CD8-positive, alpha-beta memory T cell (primary cell): Measurements from ENCODE around the gene ZNF606. TPM values are rescaled to one million over a fixed set of nuclear protein-coding genes. Genes with fewer than 3 reads are reported as not detected.

Experiments used
- CTCF ChIA-PET: fragments of 350-600 bp; sonication (Branson Sonifier 250); formaldehyde crosslinking; loops from one replicate; lab custom pipeline; 2021; ENCODE audit warnings: antibody characterized with exemption; lab: Charles Lee
- POLR2A ChIA-PET: fragments of 350-600 bp; sonication (Branson Sonifier 250); formaldehyde crosslinking; loops from one replicate; lab custom pipeline; 2021; ENCODE audit warnings: antibody characterized with exemption; lab: Charles Lee
- DNase-seq, 5 donors: peaks; one replicate each; pipeline versions ENCODE4 v3.0.0 to v3.0.0-alpha.2; 2020 to 2022; ENCODE audit warnings: mixed read lengths in 1 of 5
- H3K27ac ChIP-seq: one replicate; pipeline ENCODE4 v1.7.0; 2013; ENCODE audit warnings: low read depth, mild to moderate bottlenecking, low read length, moderate library complexity
- H3K27me3 ChIP-seq: 2 replicates; pipeline ENCODE4 v1.7.0; 2013; ENCODE audit warnings: low read length, mild to moderate bottlenecking; ENCODE audit not compliant: insufficient read depth, poor library complexity, severe bottlenecking
- H3K36me3 ChIP-seq: 2 replicates; pipeline ENCODE4 v1.7.0; 2013; ENCODE audit warnings: mild to moderate bottlenecking, low read length, moderate library complexity; ENCODE audit not compliant: insufficient read depth
- H3K4me1 ChIP-seq: 2 replicates; pipeline ENCODE4 v1.7.0; 2013; ENCODE audit warnings: mild to moderate bottlenecking, low read length, moderate library complexity; ENCODE audit not compliant: insufficient read depth
- H3K4me3 ChIP-seq: 2 replicates; pipeline ENCODE4 v1.7.0; 2013; ENCODE audit warnings: mild to moderate bottlenecking, low read length
- H3K9me3 ChIP-seq: 2 replicates; pipeline ENCODE4 v1.7.0; 2013; ENCODE audit warnings: mild to moderate bottlenecking, low read length
- H3K27ac Mint-ChIP-seq, 8 donors: one replicate each; pipeline ENCODE4 v1.8.0; 2020 to 2021; ENCODE audit warnings: mixed read lengths in 8 of 8, mild to moderate bottlenecking in 6 of 8, inconsistent platforms in 3 of 8, moderate library complexity in 3 of 8
- H3K27me3 Mint-ChIP-seq, 2 donors: one replicate each; pipeline ENCODE4 v1.8.0; 2020 to 2021; ENCODE audit warnings: mixed read lengths in 2 of 2, mild to moderate bottlenecking in 1 of 2, moderate library complexity in 1 of 2
- H3K36me3 Mint-ChIP-seq, 3 donors: one replicate each; pipeline ENCODE4 v1.8.0; 2020 to 2021; ENCODE audit warnings: mixed read lengths in 3 of 3, inconsistent platforms in 1 of 3, mild to moderate bottlenecking in 1 of 3
- H3K4me1 Mint-ChIP-seq, 3 donors: one replicate each; pipeline ENCODE4 v1.8.0; 2020 to 2021; ENCODE audit warnings: mixed read lengths in 3 of 3, inconsistent platforms in 1 of 3, mild to moderate bottlenecking in 1 of 3
- H3K4me3 Mint-ChIP-seq, 7 donors: one replicate each; pipeline ENCODE4 v1.8.0; 2020 to 2021; ENCODE audit warnings: mixed read lengths in 7 of 7, mild to moderate bottlenecking in 6 of 7, moderate library complexity in 4 of 7, inconsistent platforms in 2 of 7
- H3K9me3 Mint-ChIP-seq, 5 donors: one replicate each; pipeline ENCODE4 v1.8.0; 2020 to 2022; ENCODE audit warnings: mixed read lengths in 5 of 5, mild to moderate bottlenecking in 3 of 5, moderate library complexity in 2 of 5, inconsistent platforms in 1 of 5
- polyA plus RNA-seq: library from polyadenylated mRNA; unstranded; fragments of 300-500 nt; fragmentation: Illumina TruSeq; gene quantifications from one replicate; pipeline ENCODE4 v1.2.3, GENCODE V29; 2021
- total RNA-seq, 2 experiments: library from RNA; stranded (reverse); gene quantifications; one replicate each; pipeline ENCODE4 v1.2.3, GENCODE V29; 2021

The ZNF606 gene
- total and polyA plus RNA-seq, 3 experiments from 2014 or later, result 3.9 to 8.7 (median 8.2) TPM

GRCh38 chr19:57947419-57948134 lies 55.0 kb downstream of the ZNF606 start, which contains the start of gene ZNF256:
TSS of gene ZNF256 (minus strand) at chr19:57947706. CDS start at chr19:57947474, 232 bp downstream.
- POLR2A ChIA-PET, result interaction anchor here (0.6 kb wide), 1 partner anchor 238 kb away, joined by 4 read pairs; the partner anchor contains the start of gene ZNF154
- no peaks in the 10 kb centered on the region for H3K27me3 ChIP-seq
- H3K27ac ChIP-seq, result peak within 1 kb of the TSS; percentile 64
- H3K4me1 ChIP-seq, result peaks cover 11% of the 10 kb centered on the region
- H3K36me3 Mint-ChIP-seq, result peaks cover 37 to 51% (median 44%) of the 10 kb centered on the region in 3 donors
- H3K27me3 Mint-ChIP-seq, result peaks cover 0 to 3% of the 10 kb centered on the region in 2 donors
- CTCF ChIA-PET, result no interaction called here
- peaks cover 19 to 31% (median 25%) of the 10 kb centered on the region in 3 donors for H3K4me1 Mint-ChIP-seq
- H3K9me3 Mint-ChIP-seq, result peaks cover 25 to 64% (median 47%) of the 10 kb centered on the region in 5 donors
- peaks cover 15% of the 10 kb centered on the region for H3K9me3 ChIP-seq
- H3K4me3 Mint-ChIP-seq, result peak within 1 kb of the TSS; percentile 93 to 97 (median 96)
- peak within 1 kb of the TSS; percentile 77 to 96 (median 94) for H3K27ac Mint-ChIP-seq
- peak; percentile 72 to 91 (median 82) for DNase-seq
- peaks cover 17% of the 10 kb centered on the region for H3K36me3 ChIP-seq
- H3K4me3 ChIP-seq, result peak within 1 kb of the TSS; percentile 75

- H3K4me3 ChIP-seq, result peak overlapping the region; percentile 75
- H3K9me3 Mint-ChIP-seq, result peaks cover 30 to 66% (median 52%) of the 10 kb centered on the region in 5 donors
- peaks cover 21% of the 10 kb centered on the region for H3K9me3 ChIP-seq
- peaks cover 42 to 57% (median 49%) of the 10 kb centered on the region in 3 donors for H3K36me3 Mint-ChIP-seq
- peak overlapping the region; percentile 93 to 97 (median 96) for H3K4me3 Mint-ChIP-seq
- peaks cover 19 to 31% (median 25%) of the 10 kb centered on the region in 3 donors for H3K4me1 Mint-ChIP-seq
- DNase-seq, result no peak
- peak overlapping the region in 7 of 8 donors; percentile 20 to 96 (median 88) for H3K27ac Mint-ChIP-seq
- peaks cover 11% of the 10 kb centered on the region for H3K4me1 ChIP-seq
- CTCF ChIA-PET, result no interaction called here
- H3K36me3 ChIP-seq, result peaks cover 22% of the 10 kb centered on the region
- H3K27me3 Mint-ChIP-seq, result peaks cover 0 to 3% of the 10 kb centered on the region in 2 donors
- POLR2A ChIA-PET, result no interaction called here
- H3K27me3 ChIP-seq, result no peaks in the 10 kb centered on the region
- peak overlapping the region; percentile 64 for H3K27ac ChIP-seq
Measured at GRCh38 chr19:57947088-57947418, 55.6 kb downstream of the ZNF606 start.

- no peak for DNase-seq
- Mint-ChIP-seq H3K27ac (peak overlapping the region in 6 of 8 donors; percentile 20 to 94 (median 71)), H3K4me3 (peak overlapping the region; percentile 77 to 97 (median 96)), H3K27me3 (peaks cover 0 to 3% of the 10 kb centered on the region in 2 donors), H3K4me1 (peaks cover 19 to 31% (median 25%) of the 10 kb centered on the region in 3 donors), H3K9me3 (peaks cover 36 to 68% (median 54%) of the 10 kb centered on the region in 5 donors), H3K36me3 (peaks cover 50 to 58% (median 57%) of the 10 kb centered on the region in 3 donors)
- Histone ChIP-seq H3K27me3 (no peaks in the 10 kb centered on the region), H3K9me3 (peaks cover 28% of the 10 kb centered on the region), H3K36me3 (peaks cover 30% of the 10 kb centered on the region), H3K27ac (no peak overlapping the region), H3K4me1 (peaks cover 11% of the 10 kb centered on the region), H3K4me3 (peak overlapping the region; percentile 75)
- CTCF ChIA-PET, result no interaction called here
- POLR2A ChIA-PET, result no interaction called here
Measured at GRCh38 chr19:57946316-57946715, 56.3 kb downstream of the ZNF606 start.

- ChIA-PET CTCF (no interaction called here), POLR2A (no interaction called here)
- Histone ChIP-seq H3K9me3 (peaks cover 40% of the 10 kb centered on the region), H3K36me3 (peaks cover 36% of the 10 kb centered on the region), H3K27me3 (no peaks in the 10 kb centered on the region), H3K4me1 (peaks cover 7% of the 10 kb centered on the region), H3K4me3 (no peak overlapping the region), H3K27ac (no peak overlapping the region)
- H3K4me1 Mint-ChIP-seq, result peaks cover 10 to 20% (median 15%) of the 10 kb centered on the region in 3 donors
- no peak for DNase-seq
- peaks cover 63 to 90% (median 82%) of the 10 kb centered on the region in 3 donors for H3K36me3 Mint-ChIP-seq
- no peak overlapping the region for H3K4me3 Mint-ChIP-seq
- peaks cover 42 to 96% (median 84%) of the 10 kb centered on the region in 5 donors for H3K9me3 Mint-ChIP-seq
- no peaks in the 10 kb centered on the region for H3K27me3 Mint-ChIP-seq
- no peak overlapping the region for H3K27ac Mint-ChIP-seq
Measured at GRCh38 chr19:57941593-57941992, 61.0 kb downstream of the ZNF606 start.

- Mint-ChIP-seq H3K4me3 (peak overlapping the region in 2 of 7 donors; percentile 85 to 93), H3K9me3 (peaks cover 21 to 93% (median 78%) of the 10 kb centered on the region in 5 donors)
Measured at GRCh38 chr19:57935731-57936130, 66.9 kb downstream of the ZNF606 start.

GRCh38 chr19:57934820-57935665 lies 67.6 kb downstream of the ZNF606 start, which contains the start of gene ZNF418:
TSS of gene ZNF418 (minus strand) at chr19:57935402. CDS start at chr19:57933822, 1,580 bp downstream.
- CTCF ChIA-PET, result no interaction called here
- Mint-ChIP-seq H3K27me3 (no peaks in the 10 kb centered on the region), H3K4me1 (peaks cover 0 to 21% (median 8%) of the 10 kb centered on the region in 3 donors), H3K4me3 (peak within 1 kb of the TSS; percentile 78 to 93 (median 87)), H3K9me3 (peaks cover 21 to 94% (median 79%) of the 10 kb centered on the region in 5 donors), H3K27ac (peak within 1 kb of the TSS in 6 of 8 donors; percentile 6 to 92 (median 68)), H3K36me3 (peaks cover 25 to 60% (median 52%) of the 10 kb centered on the region in 3 donors)
- H3K27ac ChIP-seq, result no peak within 1 kb of the TSS
- H3K27me3 ChIP-seq, result no peaks in the 10 kb centered on the region
- POLR2A ChIA-PET, result interaction anchor here (1.0 kb wide), 1 partner anchor 18 kb away, joined by 7 read pairs; the partner anchor contains the start of gene ZNF417
- H3K9me3 ChIP-seq, result peaks cover 36% of the 10 kb centered on the region
- H3K36me3 ChIP-seq, result no peaks in the 10 kb centered on the region
- peak within 1 kb of the TSS; percentile 32 for H3K4me3 ChIP-seq
- no peaks in the 10 kb centered on the region for H3K4me1 ChIP-seq
- DNase-seq, result peak in 4 of 5 donors; percentile 11 to 78 (median 42)

More at GRCh38 chr19:57935731-57936130, 66.9 kb downstream of the ZNF606 start:
- H3K4me1 ChIP-seq, result no peaks in the 10 kb centered on the region
- peak overlapping the region; percentile 32 for H3K4me3 ChIP-seq
- Mint-ChIP-seq H3K4me1 (peaks cover 0 to 21% (median 8%) of the 10 kb centered on the region in 3 donors), H3K36me3 (peaks cover 26 to 58% (median 58%) of the 10 kb centered on the region in 3 donors), H3K27me3 (no peaks in the 10 kb centered on the region), H3K27ac (peak overlapping the region in 1 of 8 donors; percentile 89)
- no peaks in the 10 kb centered on the region for H3K27me3 ChIP-seq
- ChIA-PET CTCF (no interaction called here), POLR2A (interaction anchor here (1.0 kb wide), 1 partner anchor 19 kb away, joined by 7 read pairs; the partner anchor contains the start of gene ZNF417)
- no peak overlapping the region for H3K27ac ChIP-seq
- peaks cover 33% of the 10 kb centered on the region for H3K9me3 ChIP-seq
- peaks cover under 1% of the 10 kb centered on the region for H3K36me3 ChIP-seq
- DNase-seq, result no peak

GRCh38 chr19:57927587-57927986 lies 75.0 kb downstream of the ZNF606 start:
- peaks cover 16 to 77% (median 63%) of the 10 kb centered on the region in 5 donors for H3K9me3 Mint-ChIP-seq
- POLR2A ChIA-PET, result no interaction called here
- peaks cover 34% of the 10 kb centered on the region for H3K9me3 ChIP-seq
- CTCF ChIA-PET, result no interaction called here
- H3K27me3 ChIP-seq, result no peaks in the 10 kb centered on the region
- H3K4me3 ChIP-seq, result no peak overlapping the region
- H3K36me3 ChIP-seq, result no peaks in the 10 kb centered on the region
- no peaks in the 10 kb centered on the region for H3K27me3 Mint-ChIP-seq
- no peak overlapping the region for H3K27ac ChIP-seq
- no peak for DNase-seq
- H3K36me3 Mint-ChIP-seq, result peaks cover 2 to 53% (median 38%) of the 10 kb centered on the region in 3 donors
- no peaks in the 10 kb centered on the region for H3K4me1 ChIP-seq
- H3K4me1 Mint-ChIP-seq, result no peaks in the 10 kb centered on the region
- no peak overlapping the region for H3K4me3 Mint-ChIP-seq
- H3K27ac Mint-ChIP-seq, result no peak overlapping the region
